NCI-H345 (cell line): ENCODE data around the gene RORB.

ENCODE experiments used
- DNase-seq: peaks from one replicate; lab custom pipeline; 2025; lab: John Stamatoyannopoulos, UW

The RORB gene

DNA sequence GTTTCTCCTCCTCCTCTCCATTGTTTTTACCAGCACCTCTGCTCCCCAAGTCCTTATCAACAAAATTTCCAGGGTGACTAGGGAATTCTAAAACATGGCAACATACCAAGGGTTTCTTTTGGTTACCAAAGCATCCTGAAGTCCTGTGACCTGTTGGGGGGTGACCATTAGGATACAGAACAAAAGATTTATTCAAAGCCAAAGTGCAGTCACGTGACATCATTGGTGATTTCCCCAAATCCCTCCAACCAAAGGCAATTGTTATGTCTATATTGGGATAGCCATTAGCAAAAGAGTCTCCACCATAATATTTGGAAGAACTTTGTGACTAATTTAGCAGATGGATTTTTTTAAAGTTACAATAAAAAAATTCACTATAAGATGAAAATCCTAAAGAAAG is 222.2 kb downstream of the RORB start:
- DNase-seq, result no peak

DNA sequence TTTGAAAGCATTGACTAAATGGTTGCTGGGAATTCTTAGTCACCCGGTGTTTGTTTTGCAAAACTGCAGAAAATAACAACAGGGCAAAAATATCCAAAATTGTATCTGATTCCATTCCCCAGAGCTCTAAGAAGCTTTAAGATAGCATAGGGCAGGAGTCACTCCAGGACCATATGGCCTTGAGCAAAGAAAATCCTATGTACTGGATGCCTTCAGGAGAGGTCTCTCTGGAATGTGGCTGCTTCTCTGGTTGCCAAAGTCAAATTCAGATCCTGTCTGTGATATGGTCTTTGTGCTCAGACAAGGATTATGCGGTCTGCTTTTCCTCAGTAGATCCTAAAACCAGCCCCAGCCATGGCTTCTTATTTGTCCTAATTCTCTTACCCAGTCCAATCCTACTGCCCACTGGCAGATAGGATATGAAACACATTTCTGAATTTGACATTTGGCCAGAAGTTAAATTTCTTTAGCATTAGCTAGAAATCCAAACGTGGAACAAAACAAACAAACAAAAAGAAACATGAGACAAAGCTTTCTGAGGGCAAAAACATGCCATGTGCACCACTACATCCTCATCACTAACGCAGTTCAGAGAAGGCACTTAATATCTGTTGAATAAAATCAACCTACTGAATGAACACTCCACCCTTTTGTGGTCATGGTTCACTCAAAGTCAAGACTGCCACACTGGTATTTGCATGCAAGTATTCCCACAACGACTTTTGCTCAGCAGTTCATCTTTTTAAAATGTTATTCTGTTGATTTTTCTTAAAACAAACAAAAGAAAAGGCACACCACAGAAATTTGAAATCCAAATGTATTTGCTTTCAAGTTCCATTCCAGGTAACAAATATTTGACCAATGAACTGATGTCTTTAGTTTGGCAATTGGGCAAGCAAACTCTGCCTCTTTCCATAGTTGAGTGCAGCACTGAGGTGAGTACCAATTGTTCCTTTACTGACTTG is 224.8 kb downstream of the RORB start:
- no peak for DNase-seq

DNA sequence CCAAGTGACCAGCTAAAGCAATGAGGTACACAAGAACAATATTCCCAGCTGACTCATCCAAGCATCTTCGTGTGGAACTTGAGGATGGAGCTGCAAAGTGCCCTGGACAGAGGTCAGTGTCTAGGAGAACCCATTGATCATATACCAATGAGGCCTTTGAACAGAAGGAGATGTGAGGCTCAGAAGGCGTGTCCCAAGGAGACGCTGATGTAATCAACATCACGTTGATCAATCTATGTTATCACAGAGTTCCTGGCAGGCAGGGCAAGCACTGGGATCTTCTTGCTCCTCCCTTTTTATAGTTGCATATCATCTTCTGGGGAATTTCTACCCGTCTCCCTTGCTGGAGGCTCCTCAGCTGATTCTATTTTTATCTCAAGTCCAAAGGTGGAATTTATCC is 227.2 kb downstream of the RORB start:
- DNase-seq, result no peak

DNA sequence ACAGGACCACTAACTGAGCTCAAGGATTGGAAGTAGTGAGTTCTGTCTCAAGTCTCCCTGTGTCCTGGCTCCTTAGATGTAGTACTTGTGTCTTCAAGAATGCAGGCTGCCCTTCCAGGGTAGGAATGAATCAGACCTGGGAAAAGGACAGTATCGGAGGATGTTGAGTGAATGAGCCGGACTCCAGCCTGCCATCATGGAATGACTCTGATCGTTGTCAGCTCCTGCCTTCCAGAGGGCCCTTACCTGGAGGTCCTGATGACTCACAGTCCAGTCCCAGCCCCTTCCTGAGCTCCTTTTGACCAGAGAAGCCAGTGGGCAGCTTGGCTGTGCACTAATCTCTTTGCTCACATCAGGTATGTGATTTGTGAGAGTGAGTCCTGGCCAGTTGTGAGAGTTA is 229.4 kb downstream of the RORB start:
- DNase-seq, result no peak

DNA sequence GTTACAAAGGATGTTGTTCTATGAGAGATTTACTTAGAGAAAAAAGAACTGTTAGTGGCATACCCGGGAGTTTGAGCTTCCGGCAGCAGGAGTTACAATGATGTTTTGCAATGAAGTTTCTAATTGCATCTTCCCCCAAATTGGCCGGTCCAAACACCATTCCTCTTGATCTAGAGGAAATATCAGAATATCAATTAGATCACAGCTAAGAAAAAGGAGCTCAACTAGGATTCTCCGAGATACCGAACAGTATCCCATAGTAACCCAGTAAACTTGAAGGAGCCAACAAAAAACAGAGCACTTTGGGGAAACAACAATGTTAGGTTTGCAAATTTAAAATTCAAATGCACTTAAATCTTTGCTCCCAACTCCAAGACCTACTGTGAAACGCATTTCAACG is 231.0 kb downstream of the RORB start:
- no peak for DNase-seq

DNA sequence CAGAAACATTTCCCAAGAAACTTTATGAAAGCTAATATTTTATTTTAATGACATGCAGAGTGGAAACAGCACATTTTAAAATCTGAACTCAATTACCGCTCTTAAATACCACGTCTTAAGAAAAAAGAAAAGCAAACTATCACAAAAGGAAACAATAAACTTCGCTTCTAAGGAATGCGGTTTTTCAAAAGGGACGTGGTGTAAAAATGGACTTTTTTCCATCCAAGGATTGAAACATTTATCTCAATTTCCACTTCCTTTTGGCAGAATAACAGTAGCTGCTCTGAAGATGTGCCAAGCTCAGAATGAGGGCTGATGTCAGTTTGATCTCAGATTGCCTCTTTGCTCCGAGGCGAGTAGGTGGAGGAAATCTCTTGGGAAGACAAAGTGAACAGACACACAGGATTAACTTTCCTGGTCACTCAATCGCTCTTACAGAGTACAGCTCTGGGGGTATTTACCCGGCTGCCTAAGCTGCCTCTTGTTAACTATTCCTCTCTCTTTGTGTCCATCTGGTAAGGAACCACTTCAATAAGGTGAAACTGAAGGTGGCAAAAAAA is 232.1 kb downstream of the RORB start:
- DNase-seq, result no peak

DNA sequence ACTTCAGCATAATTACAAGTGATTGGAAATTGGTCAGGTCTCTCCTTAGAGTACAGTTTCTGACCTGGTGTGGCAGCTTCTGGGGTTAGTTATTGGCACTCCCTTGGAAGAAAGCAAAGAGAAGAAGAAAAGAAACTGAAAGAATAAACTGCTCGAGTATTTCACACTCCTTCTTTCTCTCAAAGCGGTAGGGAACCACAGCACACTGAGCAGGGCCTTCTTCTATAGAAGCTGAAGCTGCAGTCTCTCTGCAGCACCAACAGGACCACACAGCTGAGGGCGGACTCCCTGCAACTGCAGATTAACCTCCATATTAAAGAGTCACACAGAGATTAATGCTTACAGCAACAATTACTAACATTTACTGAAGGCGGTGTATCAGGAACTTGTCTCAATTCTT is 238.6 kb downstream of the RORB start:
- DNase-seq, result no peak

DNA sequence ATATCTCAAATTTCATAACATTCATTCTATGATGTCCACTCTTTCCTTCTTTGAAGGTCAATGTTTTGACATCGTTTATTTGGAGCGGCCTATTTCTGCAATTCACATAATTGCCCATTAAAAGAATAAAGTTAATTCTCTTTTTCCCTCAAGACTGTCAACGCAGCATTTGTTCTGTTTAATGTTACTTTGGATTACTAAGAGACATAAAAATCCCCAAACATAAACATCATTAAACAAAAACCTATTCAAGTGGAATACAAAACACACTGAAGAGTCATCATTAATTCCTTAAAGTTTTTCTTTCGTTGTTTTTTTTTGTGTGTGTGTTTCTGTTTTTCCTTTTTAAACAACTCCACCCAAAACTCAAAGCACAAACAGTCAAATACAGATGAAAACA is 239.5 kb downstream of the RORB start:
- DNase-seq, result no peak

DNA sequence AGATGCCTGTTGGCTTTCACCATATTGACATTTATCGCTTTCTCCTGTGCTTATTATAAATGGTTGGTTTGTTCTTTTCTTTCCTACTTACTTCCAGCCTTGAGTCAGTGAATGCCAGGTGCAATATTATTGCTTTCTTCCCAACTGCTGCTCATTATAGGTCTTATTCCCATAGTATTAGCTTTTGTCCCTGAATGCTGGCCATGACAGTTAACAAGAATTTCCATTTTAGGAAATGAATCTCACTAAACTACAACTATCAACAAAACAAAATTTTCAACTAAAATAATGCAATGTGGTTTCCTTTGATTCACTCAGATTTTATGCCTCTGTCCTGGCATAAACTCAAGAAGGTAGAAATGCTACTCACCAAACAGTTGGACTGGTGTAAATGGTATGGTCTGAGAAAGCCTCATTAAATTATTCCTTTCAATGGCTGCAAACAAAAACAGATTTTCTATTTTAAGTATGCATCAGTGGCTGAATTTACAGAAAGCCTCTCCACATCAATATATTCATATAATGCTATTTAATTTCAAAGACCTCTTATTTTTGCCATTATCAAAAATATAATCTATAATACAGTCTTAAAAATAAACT is 245.2 kb downstream of the RORB start:
- no peak for DNase-seq
